ENCODE data around the gene FUT1. TPM values are rescaled to one million over a fixed set of nuclear protein-coding genes. Genes with fewer than 3 reads are reported as not detected.

The FUT1 gene
- total and polyA plus RNA-seq, 8 donors = 6.5 to 29.7 (median 11.4) TPM

- ATAC-seq (no peak), DNase-seq (peak in 2 of 6 donors; percentile 31 to 34), FAIRE-seq (no peak)
- Histone ChIP-seq H3K36me3 (no peaks in the 10 kb centered on the region), H3K27ac (peak overlapping the region in 1 of 4 donors; percentile 63), H3K27me3 (no peaks in the 10 kb centered on the region), H3K4me1 (no peaks in the 10 kb centered on the region), H3K4me3 (peak overlapping the region; percentile 40 to 63 (median 46)), H3K9me3 (no peaks in the 10 kb centered on the region)
- 30 to 41% methylated on average over 24 to 25 of the region's 25 CpGs for WGBS, 2 donors
- TF ChIP-seq CTCF (IDR thresholded peaks at IDR 0.05) = no peak
- intact Hi-C loops (cut with DNase I) = no loop called here
Observed at GRCh38 chr19:48713041-48713863, 39.2 kb downstream of the FUT1 start.

GRCh38 chr19:48711106-48711662, 41.3 kb downstream of the FUT1 start:
- WGBS, 2 donors = 91 to 96% methylated on average over 4 of the region's 4 CpGs
- DNase-seq (no peak), ATAC-seq (no peak), FAIRE-seq (no peak)
- Histone ChIP-seq H3K4me1 (no peaks in the 10 kb centered on the region), H3K4me3 (no peak overlapping the region), H3K9me3 (no peaks in the 10 kb centered on the region), H3K27me3 (no peaks in the 10 kb centered on the region), H3K36me3 (no peaks in the 10 kb centered on the region), H3K27ac (no peak overlapping the region)
- intact Hi-C loops (cut with DNase I) = no loop called here
- TF ChIP-seq CTCF (IDR thresholded peaks at IDR 0.05) = no peak

- FAIRE-seq = no peak
- WGBS, 2 donors = 67 to 69% methylated on average over 11 of the region's 11 CpGs
- intact Hi-C loops (cut with DNase I) = no loop called here
Observed at GRCh38 chr19:48708471-48708870, 44.0 kb downstream of the FUT1 start.

GRCh38 chr19:48705431-48705830, 47.0 kb downstream of the FUT1 start:
- no peaks in the 10 kb centered on the region for H3K4me1 ChIP-seq
- intact Hi-C loops (cut with DNase I) = no loop called here

More at GRCh38 chr19:48708471-48708870, 44.0 kb downstream of the FUT1 start:
- no peaks in the 10 kb centered on the region for H3K36me3 ChIP-seq
- no peak overlapping the region for H3K27ac ChIP-seq
- no peaks in the 10 kb centered on the region for H3K9me3 ChIP-seq
- H3K4me3 ChIP-seq = no peak overlapping the region
- ATAC-seq (no peak), DNase-seq (no peak)
- no peak for TF ChIP-seq CTCF (IDR thresholded peaks at IDR 0.05)
- H3K27me3 ChIP-seq = no peaks in the 10 kb centered on the region
- H3K4me1 ChIP-seq = no peaks in the 10 kb centered on the region

More at GRCh38 chr19:48705431-48705830, 47.0 kb downstream of the FUT1 start:
- 64 to 75% methylated on average over 2 of the region's 2 CpGs for WGBS, 2 donors
- Histone ChIP-seq H3K27ac (no peak overlapping the region), H3K9me3 (no peaks in the 10 kb centered on the region), H3K27me3 (no peaks in the 10 kb centered on the region), H3K36me3 (no peaks in the 10 kb centered on the region), H3K4me3 (no peak overlapping the region)
- TF ChIP-seq CTCF (IDR thresholded peaks at IDR 0.05) = no peak
- FAIRE-seq = no peak
- DNase-seq = no peak
- no peak for ATAC-seq

Data from pancreas (tissue), 10 donors.